Measurements from ENCODE around the gene MRM1. TPM values are rescaled to one million over a fixed set of nuclear protein-coding genes. Genes with fewer than 3 reads are reported as not detected.

MRM1 gene
- total RNA-seq, 1 donor from 2014 or later: 5.4 TPM

DNA sequence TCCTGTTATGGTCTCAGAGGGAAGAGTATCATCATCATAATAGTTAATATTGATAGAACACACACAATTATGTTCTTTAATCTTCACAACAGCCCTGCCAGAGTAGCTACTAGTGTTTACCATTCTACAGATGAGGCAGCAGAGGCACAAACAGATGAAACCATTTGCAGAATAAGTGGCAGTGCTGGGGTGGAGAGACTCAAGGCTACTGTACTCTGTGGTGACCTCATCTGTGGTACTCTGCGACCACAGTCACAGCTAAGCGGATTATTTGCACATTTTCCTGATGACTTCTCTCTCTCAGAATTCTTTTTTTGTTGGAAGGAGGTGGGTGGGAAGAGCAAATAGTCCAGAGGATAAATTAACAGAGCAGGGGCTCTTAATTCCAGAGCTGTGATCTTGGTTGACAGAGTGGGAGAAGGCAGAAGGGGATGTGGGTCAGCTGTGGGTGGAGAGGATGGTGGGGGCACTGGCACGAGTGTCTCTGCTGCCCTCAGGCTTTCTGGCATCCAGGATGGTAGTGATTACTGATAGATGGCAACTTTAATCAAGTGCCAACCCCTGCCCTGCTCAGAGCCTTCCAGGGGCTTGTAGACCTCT, 41.8 kb downstream of the MRM1 start:
- H3K9me3 Mint-ChIP-seq: peaks cover 4% of the 10 kb centered on the region
- peaks cover 2% of the 10 kb centered on the region for H3K36me3 Mint-ChIP-seq
- H3K4me3 Mint-ChIP-seq: no peak overlapping the region
- H3K27me3 Mint-ChIP-seq (ENCODE audit: low read depth): peaks cover 92% of the 10 kb centered on the region
- TF ChIP-seq, protein P1, sequence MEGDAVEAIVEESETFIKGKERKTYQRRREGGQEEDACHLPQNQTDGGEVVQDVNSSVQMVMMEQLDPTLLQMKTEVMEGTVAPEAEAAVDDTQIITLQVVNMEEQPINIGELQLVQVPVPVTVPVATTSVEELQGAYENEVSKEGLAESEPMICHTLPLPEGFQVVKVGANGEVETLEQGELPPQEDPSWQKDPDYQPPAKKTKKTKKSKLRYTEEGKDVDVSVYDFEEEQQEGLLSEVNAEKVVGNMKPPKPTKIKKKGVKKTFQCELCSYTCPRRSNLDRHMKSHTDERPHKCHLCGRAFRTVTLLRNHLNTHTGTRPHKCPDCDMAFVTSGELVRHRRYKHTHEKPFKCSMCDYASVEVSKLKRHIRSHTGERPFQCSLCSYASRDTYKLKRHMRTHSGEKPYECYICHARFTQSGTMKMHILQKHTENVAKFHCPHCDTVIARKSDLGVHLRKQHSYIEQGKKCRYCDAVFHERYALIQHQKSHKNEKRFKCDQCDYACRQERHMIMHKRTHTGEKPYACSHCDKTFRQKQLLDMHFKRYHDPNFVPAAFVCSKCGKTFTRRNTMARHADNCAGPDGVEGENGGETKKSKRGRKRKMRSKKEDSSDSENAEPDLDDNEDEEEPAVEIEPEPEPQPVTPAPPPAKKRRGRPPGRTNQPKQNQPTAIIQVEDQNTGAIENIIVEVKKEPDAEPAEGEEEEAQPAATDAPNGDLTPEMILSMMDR (IDR thresholded peaks at IDR 0.05; ENCODE audit: unreplicated experiment): no peak
- DNase-seq (ENCODE audit: low spot score in 2 of 2, unreplicated experiment in 2 of 2): no peak
- no peak overlapping the region for H3K27ac Mint-ChIP-seq
- H3K4me1 Mint-ChIP-seq: peaks cover 10% of the 10 kb centered on the region

DNA sequence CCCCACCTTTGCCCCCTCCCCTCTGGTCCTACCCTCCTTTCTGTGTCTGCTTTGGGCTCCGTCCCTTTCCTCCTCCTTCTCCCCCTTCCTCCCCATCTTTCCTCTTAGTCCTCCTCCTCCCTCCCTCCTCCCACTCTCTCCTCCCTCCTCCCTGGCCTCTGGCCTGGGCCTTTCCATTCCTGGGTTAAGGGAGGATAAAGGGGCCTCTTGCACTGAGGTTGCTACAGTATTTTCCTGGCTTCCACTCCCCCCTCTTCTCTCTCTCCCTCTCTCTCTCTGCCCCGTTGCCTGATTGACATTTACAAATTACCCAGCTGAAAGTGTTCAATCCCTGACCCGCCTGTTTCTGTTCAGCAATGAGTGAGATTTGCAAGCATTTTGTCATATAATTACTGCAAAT, 44.0 kb downstream of the MRM1 start:
- H3K27ac Mint-ChIP-seq: no peak overlapping the region
- no peaks in the 10 kb centered on the region for H3K9me3 Mint-ChIP-seq
- H3K36me3 Mint-ChIP-seq: peaks cover 2% of the 10 kb centered on the region
- H3K4me3 Mint-ChIP-seq: no peak overlapping the region
- DNase-seq (ENCODE audit: low spot score in 2 of 2, unreplicated experiment in 2 of 2): no peak
- H3K27me3 Mint-ChIP-seq (ENCODE audit: low read depth): peaks cover 88% of the 10 kb centered on the region
- TF ChIP-seq, protein P1 (IDR thresholded peaks at IDR 0.05; ENCODE audit: unreplicated experiment): no peak
- peaks cover 10% of the 10 kb centered on the region for H3K4me1 Mint-ChIP-seq

DNA sequence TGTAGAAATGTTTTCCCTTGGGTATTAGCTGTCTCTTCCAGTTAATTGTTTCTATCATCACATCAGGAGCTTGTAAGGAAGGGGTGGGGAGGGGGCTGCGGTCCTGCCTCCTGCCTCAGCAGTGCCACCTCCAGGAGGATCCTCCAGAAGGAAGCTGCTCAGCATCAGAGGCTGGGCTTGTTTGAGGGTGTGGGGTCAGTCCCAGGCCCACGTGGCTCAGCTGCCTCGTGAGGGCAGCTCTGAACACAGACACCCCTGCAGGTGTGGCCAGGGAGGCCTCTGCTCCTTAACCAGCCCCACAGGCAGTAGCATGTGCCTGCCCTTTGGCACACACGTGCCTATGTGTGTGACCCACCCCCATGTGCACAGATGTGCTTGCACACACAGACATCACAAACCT, 46.3 kb downstream of the MRM1 start:
- no peak for DNase-seq (ENCODE audit: low spot score in 2 of 2, unreplicated experiment in 2 of 2)
- H3K36me3 Mint-ChIP-seq: no peaks in the 10 kb centered on the region
- H3K4me1 Mint-ChIP-seq: peaks cover 2% of the 10 kb centered on the region
- TF ChIP-seq, protein P1 (IDR thresholded peaks at IDR 0.05; ENCODE audit: unreplicated experiment): no peak
- no peak overlapping the region for H3K4me3 Mint-ChIP-seq
- no peak overlapping the region for H3K27ac Mint-ChIP-seq
- peaks cover 80% of the 10 kb centered on the region for H3K27me3 Mint-ChIP-seq (ENCODE audit: low read depth)
- no peaks in the 10 kb centered on the region for H3K9me3 Mint-ChIP-seq

DNA sequence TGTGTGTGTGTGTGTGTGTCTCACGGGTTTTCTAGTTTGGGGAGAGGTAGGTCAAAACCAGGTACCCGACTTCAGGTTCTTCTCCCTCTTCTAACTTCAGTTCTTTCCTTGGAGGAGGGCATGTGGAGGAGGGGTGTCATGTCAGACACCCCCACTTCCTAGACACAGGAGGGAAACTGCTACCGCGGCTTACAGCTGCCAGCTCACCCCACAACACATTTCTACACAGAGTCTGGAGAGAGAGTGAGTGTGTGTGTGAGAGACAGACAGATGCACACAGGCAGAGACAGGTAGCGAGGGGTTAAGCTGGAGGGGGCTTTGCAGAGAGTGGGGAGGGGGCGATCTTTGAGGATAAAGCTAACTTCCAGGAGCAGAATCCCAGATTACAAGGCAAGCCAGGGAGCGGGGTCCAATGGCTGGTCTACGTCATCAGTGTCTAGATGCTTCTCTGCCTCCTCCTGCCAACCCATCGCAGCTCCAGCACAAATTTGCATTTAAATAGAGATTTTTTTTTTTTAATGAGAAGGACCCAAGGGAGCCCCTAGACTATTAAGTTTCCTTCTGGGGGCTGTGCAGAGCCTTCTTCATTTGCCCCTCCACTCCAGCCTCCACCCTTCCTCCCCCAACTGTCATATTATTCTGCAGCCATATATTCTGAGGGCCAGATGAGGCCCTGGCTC, 48.9 kb downstream of the MRM1 start:
- peaks cover 64% of the 10 kb centered on the region for H3K27me3 Mint-ChIP-seq (ENCODE audit: low read depth)
- TF ChIP-seq, protein P1 (IDR thresholded peaks at IDR 0.05; ENCODE audit: unreplicated experiment): no peak
- no peak for DNase-seq (ENCODE audit: low spot score in 2 of 2, unreplicated experiment in 2 of 2)
- no peak overlapping the region for H3K4me3 Mint-ChIP-seq
- H3K27ac Mint-ChIP-seq: no peak overlapping the region
- H3K9me3 Mint-ChIP-seq: no peaks in the 10 kb centered on the region
- peaks cover 2% of the 10 kb centered on the region for H3K4me1 Mint-ChIP-seq
- H3K36me3 Mint-ChIP-seq: no peaks in the 10 kb centered on the region

DNA sequence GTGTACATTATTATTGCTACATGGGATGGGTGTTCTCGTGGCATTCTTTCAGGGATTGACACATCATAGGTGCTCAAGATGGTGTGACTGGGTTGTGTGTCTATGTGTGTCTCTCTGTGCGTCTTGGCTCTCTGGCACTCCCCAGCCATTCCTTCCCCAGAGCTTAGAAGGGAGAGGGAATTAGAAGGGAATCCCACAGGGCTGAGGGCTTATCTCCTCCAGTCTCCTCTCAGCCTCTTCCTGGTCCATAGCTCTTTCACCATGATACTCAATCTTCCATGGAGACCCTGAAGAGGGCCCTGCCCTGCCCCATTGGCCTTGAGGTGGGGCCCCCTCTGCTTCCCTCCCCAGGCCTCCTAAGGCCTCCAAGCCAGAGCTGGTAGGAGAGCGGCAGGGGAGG, 52.0 kb downstream of the MRM1 start:
- Mint-ChIP-seq H3K4me1 (peaks cover 7% of the 10 kb centered on the region), H3K9me3 (no peaks in the 10 kb centered on the region), H3K27me3 (ENCODE audit: low read depth) (peaks cover 60% of the 10 kb centered on the region), H3K27ac (no peak overlapping the region), H3K4me3 (no peak overlapping the region), H3K36me3 (no peaks in the 10 kb centered on the region)
- no peak for DNase-seq (ENCODE audit: low spot score in 2 of 2, unreplicated experiment in 2 of 2)
- TF ChIP-seq, protein P1 (IDR thresholded peaks at IDR 0.05; ENCODE audit: unreplicated experiment): no peak

All from mesothelial cell of epicardium (in vitro differentiated cells).